NCI-H774 (cell line): ENCODE measurements around the gene ST6GAL1.
"Not testable (repeated sequence)": the region's sequence is repeated elsewhere in the genome, so short reads cannot be mapped to it uniquely, and the experiment has no call there.

Experiments
- DNase-seq: peaks from one replicate; lab custom pipeline; 2025; lab: John Stamatoyannopoulos, UW

Gene ST6GAL1, protein sequence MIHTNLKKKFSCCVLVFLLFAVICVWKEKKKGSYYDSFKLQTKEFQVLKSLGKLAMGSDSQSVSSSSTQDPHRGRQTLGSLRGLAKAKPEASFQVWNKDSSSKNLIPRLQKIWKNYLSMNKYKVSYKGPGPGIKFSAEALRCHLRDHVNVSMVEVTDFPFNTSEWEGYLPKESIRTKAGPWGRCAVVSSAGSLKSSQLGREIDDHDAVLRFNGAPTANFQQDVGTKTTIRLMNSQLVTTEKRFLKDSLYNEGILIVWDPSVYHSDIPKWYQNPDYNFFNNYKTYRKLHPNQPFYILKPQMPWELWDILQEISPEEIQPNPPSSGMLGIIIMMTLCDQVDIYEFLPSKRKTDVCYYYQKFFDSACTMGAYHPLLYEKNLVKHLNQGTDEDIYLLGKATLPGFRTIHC

DNA sequence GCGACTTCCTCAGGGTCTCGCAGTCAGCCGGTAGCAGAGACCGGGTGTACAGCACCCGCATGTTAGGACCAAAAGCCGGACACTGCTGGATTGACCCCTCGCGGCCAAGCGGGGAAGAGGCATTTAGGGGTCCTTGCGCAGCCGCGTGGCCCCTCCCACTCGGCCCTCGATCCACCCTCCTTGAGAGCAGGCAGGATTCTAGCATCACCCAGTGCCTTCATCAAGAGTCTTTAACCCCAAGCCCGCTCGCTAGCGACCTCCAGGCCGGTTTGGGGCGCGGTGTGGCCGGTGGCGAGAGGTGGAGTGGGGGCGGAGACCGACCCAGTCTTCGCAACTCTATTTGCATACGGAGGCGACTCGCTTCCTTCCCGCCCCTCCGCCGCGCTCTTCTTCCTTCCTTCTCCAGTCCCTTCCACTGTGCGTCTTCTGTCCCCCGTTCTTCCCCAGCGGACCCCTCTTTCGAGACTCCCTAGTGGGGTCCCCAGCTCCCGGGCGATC is at the start of gene ST6GAL1:
ST6GAL1 (plus strand) TSS at position 384 of the 498 bp plus-strand sequence. CDS start 112,178 bp downstream, outside the sequence.
- no peak for DNase-seq

DNA sequence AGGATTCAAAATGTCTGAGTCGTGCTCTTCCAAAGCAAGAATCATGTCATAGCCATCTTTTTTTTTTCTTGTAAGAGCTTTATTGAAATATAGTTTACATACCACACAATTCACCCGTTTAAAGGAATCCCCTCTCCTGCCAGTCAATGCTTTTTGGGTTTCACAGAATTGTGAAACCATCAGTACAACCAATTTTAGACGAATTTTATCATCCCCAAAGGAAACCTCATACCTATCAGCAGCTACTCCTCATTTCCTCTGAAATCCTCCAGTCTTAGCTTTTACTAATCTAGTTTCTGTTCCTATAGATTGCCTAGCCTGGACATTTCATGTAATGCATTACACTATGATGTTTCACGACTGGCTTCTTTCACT is 48.2 kb upstream of the ST6GAL1 start:
- DNase-seq = no peak

DNA sequence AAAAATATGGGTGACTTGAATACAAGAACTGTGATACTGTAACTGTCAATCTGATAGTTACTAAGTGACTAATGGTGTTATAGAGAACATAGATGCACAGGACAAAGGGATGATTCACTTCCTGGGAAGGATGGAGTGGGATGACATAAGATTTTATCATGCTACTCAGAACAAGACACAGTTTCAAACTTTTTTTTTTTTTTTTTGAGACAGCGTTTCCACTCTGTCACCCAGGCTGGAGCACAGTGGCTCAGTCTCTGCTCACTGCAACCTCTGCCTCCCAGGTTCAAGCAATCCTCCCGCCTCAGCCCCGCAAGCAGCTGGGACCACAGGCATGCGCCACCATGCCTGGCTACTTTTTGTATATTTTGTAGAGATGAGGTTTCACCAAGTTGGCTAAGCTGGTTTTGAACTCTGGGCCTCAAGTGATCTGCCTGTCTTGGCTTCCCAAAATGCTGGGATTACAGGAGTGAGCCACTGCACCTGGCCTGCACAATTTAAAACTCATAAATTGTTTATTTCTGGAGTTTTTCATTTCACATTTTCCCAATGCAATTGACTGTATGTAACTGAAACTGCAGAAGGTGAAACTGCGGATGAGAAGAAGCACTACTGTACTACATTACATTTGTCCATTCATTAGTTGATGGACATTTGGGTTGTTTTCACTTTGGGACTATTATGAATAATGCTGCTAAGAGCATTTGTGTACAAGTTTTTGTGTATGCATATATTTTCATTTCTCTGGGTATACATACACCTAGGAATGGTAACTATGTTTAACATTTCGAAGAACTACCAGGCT is 47.2 kb upstream of the ST6GAL1 start:
- DNase-seq = no peak

DNA sequence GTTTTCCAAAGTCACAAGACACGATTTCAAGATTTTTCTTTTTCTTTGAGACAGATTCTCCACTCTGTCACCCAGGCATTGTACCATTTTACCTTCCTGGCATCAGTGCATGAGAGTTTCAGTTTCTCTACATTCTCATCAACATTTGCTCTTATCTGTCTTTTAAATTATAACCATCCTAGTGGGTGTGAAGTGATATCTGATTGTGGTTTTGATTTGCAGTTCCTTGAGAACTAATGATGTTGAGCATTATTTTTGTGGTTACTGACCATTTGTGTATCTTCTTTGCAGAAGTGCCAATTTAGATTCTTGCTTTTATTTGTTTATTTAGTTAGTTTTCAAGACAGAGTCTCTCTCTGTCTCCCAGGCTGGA is 46.7 kb upstream of the ST6GAL1 start:
- DNase-seq = no peak

DNA sequence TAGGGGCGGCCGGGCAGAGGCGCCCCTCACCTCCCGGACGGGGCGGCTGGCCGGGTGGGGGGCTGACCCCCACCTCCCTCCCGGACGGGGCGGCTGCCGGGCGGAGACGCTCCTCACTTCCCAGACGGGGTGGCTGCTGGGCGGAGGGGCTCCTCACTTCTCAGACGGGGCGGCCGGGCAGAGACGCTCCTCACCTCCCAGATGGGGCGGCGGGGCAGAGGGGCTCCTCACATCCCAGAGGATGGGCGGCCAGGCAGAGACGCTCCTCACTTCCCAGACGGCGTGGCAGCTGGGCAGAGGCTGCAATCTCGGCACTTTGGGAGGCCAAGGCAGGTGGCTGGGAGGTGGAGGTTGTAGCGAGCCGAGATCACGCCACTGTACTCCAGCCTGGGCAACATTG is 45.5 kb upstream of the ST6GAL1 start:
- not testable (repeated sequence) for DNase-seq

DNA sequence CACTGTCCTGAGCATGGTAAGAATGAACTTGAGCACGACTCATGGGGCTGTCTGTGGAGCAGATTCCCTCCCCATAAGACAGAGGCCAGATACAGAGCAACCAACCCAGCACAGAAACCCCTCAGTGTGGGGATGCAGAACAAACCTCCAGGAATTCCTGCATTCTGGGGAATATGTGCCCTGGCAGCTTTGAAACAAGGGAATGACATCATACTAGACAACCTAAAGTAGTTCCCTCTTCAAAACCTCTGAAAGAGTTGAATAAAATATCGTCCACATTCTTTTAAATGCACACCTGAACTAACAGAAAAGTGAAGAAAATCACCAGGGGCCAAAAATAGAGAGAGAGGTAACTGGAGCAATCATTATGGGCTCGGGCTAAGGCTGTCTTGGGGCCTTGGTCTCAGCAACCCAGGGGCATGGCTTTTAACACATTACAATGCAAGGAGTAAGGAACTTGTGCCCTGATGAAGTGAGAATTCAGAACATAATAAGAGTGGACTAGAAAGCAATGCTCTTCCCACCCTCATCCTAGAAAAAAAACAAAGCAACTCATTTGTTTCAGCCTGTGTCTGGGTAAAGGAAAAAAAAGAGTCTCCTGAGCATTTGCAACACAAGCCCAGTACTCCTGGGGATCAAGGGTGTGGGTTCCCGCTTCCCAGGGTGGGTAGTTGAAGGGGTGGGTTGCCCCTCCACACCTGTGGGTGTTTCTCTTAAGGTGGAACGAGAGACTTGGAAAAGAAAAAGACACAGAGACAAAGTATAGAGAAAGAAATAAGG is 43.9 kb upstream of the ST6GAL1 start:
- no peak for DNase-seq

DNA sequence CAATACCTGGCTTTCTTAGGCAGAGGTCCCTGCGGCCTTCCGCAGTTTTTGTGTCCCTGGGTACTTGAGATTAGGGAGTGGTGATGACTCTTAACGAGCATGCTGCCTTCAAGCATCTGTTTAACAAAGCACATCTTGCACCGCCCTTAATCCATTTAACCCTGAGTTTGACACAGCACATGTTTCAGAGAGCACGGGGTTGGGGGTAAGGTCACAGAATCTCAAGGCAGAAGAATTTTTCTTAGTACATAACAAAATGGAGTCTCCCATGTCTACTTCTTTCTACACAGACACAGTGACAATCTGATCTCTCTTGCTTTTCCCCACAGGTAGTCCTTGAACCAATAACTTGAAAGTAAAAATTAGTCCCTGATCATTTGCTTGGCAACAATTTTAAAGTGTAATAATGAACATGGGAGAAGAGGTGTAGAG is 42.8 kb upstream of the ST6GAL1 start:
- DNase-seq = not testable (repeated sequence)

DNA sequence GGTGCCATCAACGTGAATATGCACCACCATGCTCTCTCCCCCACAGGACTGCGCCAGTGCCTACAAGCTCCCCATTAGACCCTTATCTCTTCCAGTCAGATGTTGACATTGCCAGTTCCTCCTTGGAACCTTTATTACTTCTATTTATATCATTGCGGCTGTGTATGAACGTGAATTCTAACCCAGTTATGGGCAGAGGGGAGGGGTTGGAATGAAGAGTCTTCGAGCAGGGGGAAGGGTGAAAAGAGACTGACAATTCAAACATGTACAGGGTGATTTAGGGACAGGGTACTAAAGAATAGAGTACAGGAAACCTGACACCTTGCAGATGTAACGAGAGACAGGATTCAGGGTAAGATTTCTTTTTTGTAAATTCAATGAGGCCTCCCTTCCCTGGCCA is 41.8 kb upstream of the ST6GAL1 start:
- no peak for DNase-seq

DNA sequence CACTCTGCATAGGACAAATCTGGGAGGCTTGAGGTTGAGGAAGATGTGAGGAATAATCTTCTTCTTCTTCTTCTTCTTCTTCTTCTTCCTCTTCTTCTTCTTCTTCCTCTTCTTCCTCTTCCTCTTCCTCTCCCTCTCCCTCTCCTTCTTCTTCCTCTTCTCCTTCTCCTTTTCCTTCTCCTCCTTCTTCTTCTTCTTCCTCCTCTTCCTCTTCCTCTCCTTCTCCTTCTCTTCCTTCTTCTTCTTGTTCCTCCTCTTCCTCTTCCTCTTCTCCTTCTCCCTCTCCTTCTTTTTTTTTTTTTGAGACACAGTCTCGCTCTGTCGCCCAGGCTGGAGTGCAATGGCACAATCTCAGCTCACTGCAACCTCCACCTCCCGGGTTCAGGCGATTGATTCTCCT is 40.6 kb upstream of the ST6GAL1 start:
- not testable (repeated sequence) for DNase-seq

DNA sequence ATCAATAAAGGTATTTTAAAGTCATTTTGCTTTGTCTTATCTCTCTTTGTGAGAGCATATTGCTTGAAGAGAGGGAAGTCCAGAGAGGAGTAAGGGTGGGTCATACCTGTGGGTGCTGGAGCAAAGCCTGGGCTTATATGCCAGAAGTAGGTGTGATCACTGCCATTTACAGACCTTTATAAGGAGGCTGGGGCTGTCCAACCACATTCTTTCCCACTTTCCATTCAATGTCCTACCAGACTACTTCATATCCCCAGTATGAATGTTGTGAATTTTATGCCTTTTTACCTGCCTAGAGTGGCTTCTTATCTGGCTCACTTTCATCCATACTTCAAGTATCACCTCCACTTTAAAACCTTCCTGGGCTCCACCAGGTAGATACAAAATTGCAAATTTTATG is 39.4 kb upstream of the ST6GAL1 start:
- DNase-seq = no peak

DNA sequence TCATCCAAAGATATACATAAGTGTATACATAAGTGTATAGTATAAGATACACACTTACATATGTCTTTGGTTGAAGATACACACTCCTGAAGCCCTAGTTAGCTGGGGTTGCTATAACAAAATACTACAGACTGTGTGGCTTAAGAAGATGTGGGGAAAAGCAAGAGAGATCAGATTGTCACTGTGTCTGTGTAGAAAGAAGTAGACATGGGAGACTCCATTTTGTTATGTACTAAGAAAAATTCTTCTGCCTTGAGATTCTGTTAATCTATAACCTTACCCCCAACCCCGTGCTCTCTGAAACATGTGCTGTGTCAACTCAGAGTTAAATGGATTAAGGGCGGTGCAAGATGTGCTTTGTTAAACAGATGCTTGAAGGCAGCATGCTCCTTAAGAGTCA is 37.3 kb upstream of the ST6GAL1 start:
- DNase-seq = not testable (repeated sequence)

DNA sequence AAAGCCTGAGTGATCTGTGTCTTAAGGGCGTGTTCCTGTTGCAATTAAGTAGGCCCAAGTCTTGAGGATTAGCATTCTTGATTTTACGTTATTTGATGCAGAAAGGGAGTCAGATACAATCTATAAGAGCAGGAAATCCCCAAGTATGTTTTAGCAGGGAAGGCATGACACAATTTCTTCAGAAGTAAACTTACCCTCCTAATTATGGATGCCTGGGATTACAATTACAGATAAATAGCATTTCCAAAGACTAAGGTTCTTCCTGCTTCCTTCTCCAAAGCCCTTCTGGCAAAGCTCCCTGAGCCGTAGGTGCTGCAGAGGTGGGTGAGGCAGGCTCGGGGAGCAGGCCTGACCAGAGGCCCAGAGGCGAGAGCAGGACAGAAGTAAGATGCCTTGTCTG is 34.9 kb upstream of the ST6GAL1 start:
- no peak for DNase-seq

DNA sequence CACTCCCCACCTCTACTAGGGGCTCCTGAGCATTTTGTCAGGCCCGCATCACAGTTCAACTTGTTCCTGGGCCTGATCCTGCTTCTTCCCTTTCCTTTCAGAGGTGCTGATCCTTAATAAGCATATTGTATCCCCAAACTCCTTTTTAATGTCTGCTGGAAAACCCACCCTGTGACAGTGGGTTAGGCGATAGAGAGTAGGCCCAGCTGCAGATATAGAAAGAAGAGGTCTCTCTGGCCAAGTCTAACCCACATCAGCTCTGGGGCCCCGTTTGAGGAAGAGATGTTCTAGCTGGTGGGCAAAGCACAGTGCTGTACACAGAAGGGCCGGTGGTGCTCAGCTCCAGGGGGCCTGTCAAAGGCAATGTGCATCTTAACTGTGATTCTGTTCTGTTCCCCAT is 34.3 kb upstream of the ST6GAL1 start:
- no peak for DNase-seq

DNA sequence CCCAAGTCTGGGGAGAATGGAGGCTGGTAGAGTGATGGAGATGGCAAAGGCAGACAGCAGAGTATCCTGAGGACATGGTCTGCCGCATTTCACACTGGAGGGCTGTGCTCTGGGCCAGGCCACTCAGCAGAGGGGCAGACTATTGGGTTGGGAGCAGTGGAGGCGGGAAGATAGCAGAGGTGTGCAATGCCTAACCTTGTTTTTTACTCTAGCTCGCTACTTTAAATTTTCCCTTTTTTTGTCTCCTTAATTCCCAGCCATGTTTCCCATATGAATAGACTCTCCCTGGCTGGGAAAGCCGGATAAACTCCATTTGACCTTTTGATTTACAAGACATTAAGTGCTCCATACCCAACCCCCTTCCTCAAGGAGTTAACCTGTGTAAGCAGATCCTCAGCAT is 33.5 kb upstream of the ST6GAL1 start:
- no peak for DNase-seq

DNA sequence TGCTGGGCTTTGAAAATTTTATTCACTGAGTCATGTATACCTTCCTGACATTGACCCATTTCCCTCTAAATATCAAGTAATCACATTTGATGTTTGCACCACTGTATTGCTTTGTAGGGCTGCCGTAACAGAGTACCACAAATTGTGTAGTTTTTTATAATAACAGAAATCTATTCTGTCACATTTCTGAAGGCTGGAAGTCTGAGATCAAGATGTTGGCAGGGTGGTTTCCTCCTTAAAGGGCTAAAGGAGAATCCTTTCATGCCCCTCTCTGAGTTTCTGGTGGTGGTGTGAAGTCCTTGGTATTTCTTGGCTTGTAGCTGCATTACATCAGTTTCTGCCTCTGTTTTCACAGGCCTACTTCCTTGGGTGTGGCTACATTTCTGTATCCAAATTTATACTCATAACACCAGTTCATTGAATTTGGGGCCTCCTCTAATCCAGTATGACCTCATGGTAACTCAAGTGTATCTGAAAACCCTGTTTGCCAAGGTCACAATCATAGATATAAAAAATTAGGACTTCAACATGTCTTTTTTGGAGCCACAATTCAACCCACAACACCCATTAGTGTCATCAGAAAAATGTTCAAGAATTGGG is 29.1 kb upstream of the ST6GAL1 start:
- no peak for DNase-seq

DNA sequence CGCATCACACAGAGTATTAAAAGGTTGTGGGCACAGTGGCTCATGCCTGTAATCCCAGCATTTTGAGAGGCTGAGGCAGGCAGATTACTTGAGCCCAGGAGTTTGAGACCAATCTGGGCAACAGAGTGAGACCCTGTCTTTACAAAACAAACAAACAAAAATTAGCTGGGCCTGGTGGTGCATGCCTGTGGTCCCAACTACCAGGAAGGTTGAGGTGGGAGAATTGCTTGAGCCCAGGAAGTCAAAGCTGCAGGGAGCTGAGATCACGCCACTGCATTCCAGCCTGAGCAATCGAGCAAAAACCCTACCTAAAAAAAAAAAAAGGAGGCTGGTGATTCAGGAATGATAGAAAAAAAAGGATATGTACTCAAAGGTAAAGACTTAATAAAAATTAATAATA is 28.2 kb upstream of the ST6GAL1 start:
- DNase-seq = no peak

DNA sequence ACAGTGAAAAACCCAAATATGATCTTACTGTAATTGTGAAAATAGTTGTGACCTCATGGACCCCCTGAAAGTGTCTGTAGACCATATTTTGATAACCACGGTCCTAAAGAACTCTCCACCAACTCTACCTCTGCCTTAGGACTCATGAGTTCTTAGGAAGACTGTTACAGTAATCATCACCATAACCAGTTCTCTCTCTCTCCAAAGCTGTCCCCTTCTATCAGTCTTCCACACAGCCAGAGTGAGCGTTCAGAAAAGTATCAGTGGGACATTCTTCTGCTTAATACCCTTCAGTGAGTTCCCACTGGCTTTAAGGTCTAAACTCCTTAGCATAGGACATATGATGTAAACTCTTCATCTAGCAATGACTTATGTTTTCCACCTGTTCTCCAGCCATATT is 27.6 kb upstream of the ST6GAL1 start:
- DNase-seq = no peak

DNA sequence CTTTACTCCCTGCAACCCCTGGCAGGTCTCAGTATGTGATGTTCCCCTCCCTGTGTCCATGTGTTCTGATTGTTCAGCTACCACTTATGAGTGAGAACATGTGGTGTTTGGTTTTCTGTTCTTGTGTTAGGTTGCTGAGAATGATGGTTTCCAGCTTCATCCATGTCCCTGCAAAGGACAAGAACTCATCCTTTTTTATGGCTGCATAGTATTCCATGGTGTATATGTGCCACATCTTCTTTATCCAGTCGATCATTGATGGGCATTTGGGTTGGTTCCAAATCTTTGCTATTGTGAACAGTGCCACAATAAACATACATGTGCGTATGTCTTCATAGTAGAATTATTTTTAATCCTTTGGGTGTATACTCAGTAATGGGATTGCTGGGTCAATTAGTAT is 26.6 kb upstream of the ST6GAL1 start:
- DNase-seq = not testable (repeated sequence)

DNA sequence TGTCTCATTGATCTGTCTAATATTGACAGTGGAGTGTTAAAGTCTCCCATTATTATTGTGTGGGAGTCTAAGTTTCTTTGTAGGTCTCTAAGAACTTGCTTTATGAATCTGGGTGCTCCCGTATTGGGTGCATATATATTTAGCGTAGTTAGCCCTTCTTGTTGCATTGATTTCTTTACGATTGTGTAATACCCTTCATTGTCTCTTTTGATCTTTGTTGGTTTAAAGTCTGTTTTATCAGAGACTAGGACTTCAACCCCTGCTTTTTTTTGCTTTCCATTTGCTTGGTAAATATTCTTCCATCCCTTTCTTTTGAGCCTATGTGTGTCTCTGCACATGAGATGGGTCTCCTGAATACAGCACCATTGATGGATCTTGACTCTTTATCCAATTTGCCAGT is 23.3 kb upstream of the ST6GAL1 start:
- not testable (repeated sequence) for DNase-seq

DNA sequence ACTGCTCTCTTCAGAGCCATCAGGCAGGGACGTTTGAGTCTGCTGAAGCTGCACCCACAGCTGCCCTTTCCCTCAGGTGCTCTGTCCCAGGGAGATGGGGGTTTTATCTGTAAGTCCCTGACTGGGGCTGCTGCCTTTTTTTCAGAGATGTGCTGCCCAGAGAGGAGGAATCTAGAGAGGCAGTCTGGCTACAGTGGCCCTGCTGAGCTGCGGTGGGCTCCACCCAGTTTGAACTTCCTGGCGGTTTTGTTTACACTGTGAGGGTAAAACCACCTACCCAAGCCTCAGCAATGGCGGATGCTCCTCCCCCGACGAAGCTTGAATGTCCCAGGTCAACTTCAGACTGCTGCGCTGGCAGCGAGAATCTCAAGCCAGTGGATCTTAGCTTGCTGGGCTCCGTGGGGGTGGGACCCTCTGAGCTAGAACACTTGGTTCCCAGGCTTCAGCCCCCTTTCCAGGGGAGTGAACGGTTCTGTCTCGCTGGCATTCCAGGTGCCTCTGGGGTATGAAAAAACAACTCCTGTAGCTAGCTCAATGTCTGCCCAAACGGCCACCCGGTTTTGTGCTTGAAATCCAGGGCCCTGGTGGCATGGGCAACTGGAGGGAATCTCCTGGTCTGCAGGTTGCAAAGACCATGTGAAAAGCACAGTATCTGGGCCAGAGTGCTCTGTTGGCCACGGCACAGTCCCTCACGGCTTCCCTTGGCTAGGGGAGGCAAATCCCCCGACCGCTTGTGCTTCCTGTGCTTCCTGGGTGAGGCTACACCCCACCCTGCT is 21.1 kb upstream of the ST6GAL1 start:
- no peak for DNase-seq
